HEK293 (cell line): Measurements from ENCODE around the gene ZKSCAN1.
A peak's percentile ranks its signal among the peaks of the same experiment; 100 is the strongest.

Experiments used
- FEZF1 ChIP-seq: fragments of 450-650 bp; formaldehyde crosslinking; IDR thresholded peaks from 2 replicates; pipeline ENCODE4 v1.5.1; 2016; ENCODE audit warnings: missing biosample characterization, missing genetic modification characterization
- GLIS2 ChIP-seq: fragments of 450-650 bp; formaldehyde crosslinking; IDR thresholded peaks from 2 replicates; pipeline ENCODE4 v1.5.1; 2016; ENCODE audit warnings: missing biosample characterization, missing genetic modification characterization
- KLF16 ChIP-seq: fragments of 450-650 bp; formaldehyde crosslinking; IDR thresholded peaks from 2 replicates; pipeline ENCODE4 v1.5.1; 2017; ENCODE audit warnings: missing biosample characterization, missing genetic modification characterization
- KLF9 ChIP-seq: fragments of 450-650 bp; formaldehyde crosslinking; IDR thresholded peaks from 2 replicates; pipeline ENCODE4 v1.5.1; 2016; ENCODE audit warnings: missing biosample characterization, missing genetic modification characterization, low read depth
- PRDM1 ChIP-seq: fragments of 450-650 bp; formaldehyde crosslinking; IDR thresholded peaks from 2 replicates; pipeline ENCODE4; 2016; ENCODE audit warnings: missing biosample characterization, missing genetic modification characterization
- ZEB2 ChIP-seq: fragments of 450-650 bp; formaldehyde crosslinking; IDR thresholded peaks from 2 replicates; pipeline ENCODE4 v1.5.1; 2016; ENCODE audit warnings: missing biosample characterization, missing genetic modification characterization
- ZFP69B ChIP-seq: fragments of 450-650 bp; formaldehyde crosslinking; IDR thresholded peaks from 2 replicates; pipeline ENCODE4 v1.5.1; 2016; ENCODE audit warnings: missing biosample characterization, missing genetic modification characterization
- ZNF138 ChIP-seq: fragments of 450-650 bp; formaldehyde crosslinking; IDR thresholded peaks from 2 replicates; pipeline ENCODE4 v1.5.1; 2016; ENCODE audit warnings: missing biosample characterization, missing genetic modification characterization, borderline replicate concordance
- ZNF23 ChIP-seq: fragments of 450-650 bp; formaldehyde crosslinking; IDR thresholded peaks from 2 replicates; pipeline ENCODE4 v1.5.1; 2016; ENCODE audit warnings: missing biosample characterization, missing genetic modification characterization, borderline replicate concordance
- ZNF239 ChIP-seq: fragments of 450-650 bp; formaldehyde crosslinking; IDR thresholded peaks from 2 replicates; pipeline ENCODE4 v1.5.1; 2016; ENCODE audit warnings: missing biosample characterization, missing genetic modification characterization
- ZNF24 ChIP-seq: fragments of 450-650 bp; formaldehyde crosslinking; IDR thresholded peaks from 2 replicates; pipeline ENCODE4 v1.5.1; 2016; ENCODE audit warnings: missing biosample characterization, missing genetic modification characterization
- ZNF324 ChIP-seq: fragments of 450-650 bp; formaldehyde crosslinking; IDR thresholded peaks from 2 replicates; pipeline ENCODE4 v1.5.1; 2016; ENCODE audit warnings: missing biosample characterization, missing genetic modification characterization
- ZNF341 ChIP-seq: fragments of 450-650 bp; formaldehyde crosslinking; IDR thresholded peaks from 2 replicates; pipeline ENCODE4; 2016; ENCODE audit warnings: low read depth, missing biosample characterization, missing genetic modification characterization
- ZNF354C ChIP-seq: fragments of 450-650 bp; formaldehyde crosslinking; IDR thresholded peaks from 2 replicates; pipeline ENCODE4 v1.5.1; 2016; ENCODE audit warnings: missing biosample characterization, missing genetic modification characterization, low read depth, borderline replicate concordance
- ZNF404 ChIP-seq: fragments of 450-650 bp; formaldehyde crosslinking; IDR thresholded peaks from 2 replicates; pipeline ENCODE4 v1.5.1; 2017; ENCODE audit warnings: missing biosample characterization, missing genetic modification characterization
- ZNF510 ChIP-seq: fragments of 450-650 bp; formaldehyde crosslinking; IDR thresholded peaks from 2 replicates; pipeline ENCODE4 v1.5.1; 2018; ENCODE audit warnings: mild to moderate bottlenecking, missing genetic modification characterization, missing biosample characterization; ENCODE audit not compliant: insufficient replicate concordance
- ZNF548 ChIP-seq: fragments of 450-650 bp; formaldehyde crosslinking; IDR thresholded peaks from 2 replicates; pipeline ENCODE4 v1.5.1; 2016; ENCODE audit warnings: missing biosample characterization, missing genetic modification characterization
- ZNF549 ChIP-seq: fragments of 450-650 bp; IDR thresholded peaks from 2 replicates; pipeline ENCODE4 v1.5.1; 2018; ENCODE audit warnings: missing biosample characterization, missing genetic modification characterization, mild to moderate bottlenecking, inconsistent platforms, moderate library complexity
- ZNF560 ChIP-seq: fragments of 450-650 bp; formaldehyde crosslinking; IDR thresholded peaks from 2 replicates; pipeline ENCODE4 v1.5.1; 2017; ENCODE audit warnings: missing biosample characterization, missing genetic modification characterization, borderline replicate concordance
- ZNF623 ChIP-seq: fragments of 450-650 bp; formaldehyde crosslinking; IDR thresholded peaks from 2 replicates; pipeline ENCODE4 v1.5.1; 2016; ENCODE audit warnings: missing biosample characterization, missing genetic modification characterization
- ZNF791 ChIP-seq: fragments of 450-650 bp; formaldehyde crosslinking; IDR thresholded peaks from 2 replicates; pipeline ENCODE4 v1.5.1; 2016; ENCODE audit warnings: missing biosample characterization, missing genetic modification characterization
- ZNF843 ChIP-seq: fragments of 450-650 bp; formaldehyde crosslinking; IDR thresholded peaks from 2 replicates; pipeline ENCODE4 v1.5.1; 2016; ENCODE audit warnings: missing biosample characterization, missing genetic modification characterization
- ZXDB ChIP-seq: fragments of 450-650 bp; formaldehyde crosslinking; IDR thresholded peaks from 2 replicates; pipeline ENCODE4 v1.5.1; 2016; ENCODE audit warnings: missing biosample characterization, missing genetic modification characterization
- TF ChIP-seq, protein P1 (sequence below): fragments of 450-650 bp; formaldehyde crosslinking; IDR thresholded peaks from 2 replicates; pipeline ENCODE4 v1.5.1; 2016; ENCODE audit warnings: missing biosample characterization, missing genetic modification characterization
- TF ChIP-seq, protein P2 (sequence below): fragments of 450-650 bp; formaldehyde crosslinking; IDR thresholded peaks from 2 replicates; pipeline ENCODE4 v1.5.0; 2017; ENCODE audit warnings: missing biosample characterization, missing genetic modification characterization, borderline replicate concordance
- TF ChIP-seq, protein P3 (sequence below): fragments of 450-650 bp; formaldehyde crosslinking; optimal IDR thresholded peaks from 2 replicates; pipeline ENCODE3; 2016; ENCODE audit warnings: missing biosample characterization, mild to moderate bottlenecking, missing genetic modification characterization
- TF ChIP-seq, protein P4 (sequence below): fragments of 450-650 bp; formaldehyde crosslinking; IDR thresholded peaks from 2 replicates; pipeline ENCODE4 v1.5.1; 2016; ENCODE audit warnings: missing biosample characterization, missing genetic modification characterization
- TF ChIP-seq, protein P5 (sequence below): fragments of 450-650 bp; formaldehyde crosslinking; IDR thresholded peaks from 2 replicates; pipeline ENCODE4 v1.5.1; 2016; ENCODE audit warnings: missing biosample characterization, missing genetic modification characterization

Gene ZKSCAN1

DNA sequence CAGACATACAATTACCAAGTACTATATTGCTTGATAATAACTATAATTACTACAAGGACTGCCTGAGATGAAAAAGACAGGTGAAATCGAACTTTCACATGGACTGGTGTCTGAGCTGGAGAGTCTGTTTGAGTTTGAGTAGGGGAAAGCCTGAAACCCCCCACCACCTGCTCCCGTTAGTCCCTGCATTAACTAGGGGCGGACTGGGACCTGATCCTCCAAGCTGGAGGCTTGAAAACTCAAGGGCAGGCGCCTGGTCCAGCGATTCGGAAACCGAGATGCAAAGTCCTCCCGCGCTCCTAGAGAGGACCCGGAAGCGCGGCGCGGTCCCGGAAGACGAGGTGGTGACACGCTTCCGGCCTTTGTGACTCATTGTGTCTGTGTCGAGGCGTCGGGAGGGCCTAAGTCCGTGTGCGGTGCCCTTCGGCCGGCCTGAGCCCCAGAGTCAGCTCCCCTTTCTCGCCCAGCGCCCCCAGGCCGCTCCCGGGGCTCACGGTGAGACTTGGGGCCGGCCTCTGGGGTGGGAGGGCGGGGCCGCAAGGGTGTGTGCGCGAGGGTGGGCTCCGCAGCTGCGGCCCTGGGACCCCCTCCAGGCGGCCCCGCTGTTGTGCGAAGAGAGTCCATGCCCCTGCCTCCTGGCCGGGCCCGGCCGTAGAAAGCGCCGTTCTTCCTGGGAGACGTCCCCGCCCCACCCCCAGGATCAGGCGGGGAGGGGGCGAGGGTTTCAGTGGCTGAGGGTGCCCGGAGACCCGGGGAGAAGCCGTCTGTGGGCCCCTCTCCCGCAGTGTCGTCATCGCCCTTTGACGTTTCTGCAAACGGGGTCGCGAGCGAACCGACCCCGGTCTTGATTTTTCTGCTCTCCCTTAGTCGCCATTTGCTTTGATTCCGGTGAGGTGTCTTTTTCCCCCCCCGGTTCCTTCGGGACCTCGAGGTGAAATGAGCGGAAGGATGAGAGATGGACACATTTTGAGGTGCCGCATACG, at the start of gene ZKSCAN1 (continued):
- TF ChIP-seq ZNF623 (tag by site-specific recombination), result no peak
- TF ChIP-seq ZNF548 (tag by site-specific recombination), result no peak
- no peak for TF ChIP-seq ZNF138
- TF ChIP-seq PRDM1 (tag by site-specific recombination), result no peak
- TF ChIP-seq, protein P1, sequence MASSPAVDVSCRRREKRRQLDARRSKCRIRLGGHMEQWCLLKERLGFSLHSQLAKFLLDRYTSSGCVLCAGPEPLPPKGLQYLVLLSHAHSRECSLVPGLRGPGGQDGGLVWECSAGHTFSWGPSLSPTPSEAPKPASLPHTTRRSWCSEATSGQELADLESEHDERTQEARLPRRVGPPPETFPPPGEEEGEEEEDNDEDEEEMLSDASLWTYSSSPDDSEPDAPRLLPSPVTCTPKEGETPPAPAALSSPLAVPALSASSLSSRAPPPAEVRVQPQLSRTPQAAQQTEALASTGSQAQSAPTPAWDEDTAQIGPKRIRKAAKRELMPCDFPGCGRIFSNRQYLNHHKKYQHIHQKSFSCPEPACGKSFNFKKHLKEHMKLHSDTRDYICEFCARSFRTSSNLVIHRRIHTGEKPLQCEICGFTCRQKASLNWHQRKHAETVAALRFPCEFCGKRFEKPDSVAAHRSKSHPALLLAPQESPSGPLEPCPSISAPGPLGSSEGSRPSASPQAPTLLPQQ (tag by site-specific recombination), result peak; percentile 84
- no peak for TF ChIP-seq ZNF23 (tag by site-specific recombination)
- TF ChIP-seq, protein P2, sequence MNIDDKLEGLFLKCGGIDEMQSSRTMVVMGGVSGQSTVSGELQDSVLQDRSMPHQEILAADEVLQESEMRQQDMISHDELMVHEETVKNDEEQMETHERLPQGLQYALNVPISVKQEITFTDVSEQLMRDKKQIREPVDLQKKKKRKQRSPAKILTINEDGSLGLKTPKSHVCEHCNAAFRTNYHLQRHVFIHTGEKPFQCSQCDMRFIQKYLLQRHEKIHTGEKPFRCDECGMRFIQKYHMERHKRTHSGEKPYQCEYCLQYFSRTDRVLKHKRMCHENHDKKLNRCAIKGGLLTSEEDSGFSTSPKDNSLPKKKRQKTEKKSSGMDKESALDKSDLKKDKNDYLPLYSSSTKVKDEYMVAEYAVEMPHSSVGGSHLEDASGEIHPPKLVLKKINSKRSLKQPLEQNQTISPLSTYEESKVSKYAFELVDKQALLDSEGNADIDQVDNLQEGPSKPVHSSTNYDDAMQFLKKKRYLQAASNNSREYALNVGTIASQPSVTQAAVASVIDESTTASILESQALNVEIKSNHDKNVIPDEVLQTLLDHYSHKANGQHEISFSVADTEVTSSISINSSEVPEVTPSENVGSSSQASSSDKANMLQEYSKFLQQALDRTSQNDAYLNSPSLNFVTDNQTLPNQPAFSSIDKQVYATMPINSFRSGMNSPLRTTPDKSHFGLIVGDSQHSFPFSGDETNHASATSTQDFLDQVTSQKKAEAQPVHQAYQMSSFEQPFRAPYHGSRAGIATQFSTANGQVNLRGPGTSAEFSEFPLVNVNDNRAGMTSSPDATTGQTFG, result no peak
- no peak for TF ChIP-seq FEZF1
- TF ChIP-seq ZNF549 (tag by site-specific recombination), result no peak
- TF ChIP-seq ZNF239, result no peak
- TF ChIP-seq, protein P3, sequence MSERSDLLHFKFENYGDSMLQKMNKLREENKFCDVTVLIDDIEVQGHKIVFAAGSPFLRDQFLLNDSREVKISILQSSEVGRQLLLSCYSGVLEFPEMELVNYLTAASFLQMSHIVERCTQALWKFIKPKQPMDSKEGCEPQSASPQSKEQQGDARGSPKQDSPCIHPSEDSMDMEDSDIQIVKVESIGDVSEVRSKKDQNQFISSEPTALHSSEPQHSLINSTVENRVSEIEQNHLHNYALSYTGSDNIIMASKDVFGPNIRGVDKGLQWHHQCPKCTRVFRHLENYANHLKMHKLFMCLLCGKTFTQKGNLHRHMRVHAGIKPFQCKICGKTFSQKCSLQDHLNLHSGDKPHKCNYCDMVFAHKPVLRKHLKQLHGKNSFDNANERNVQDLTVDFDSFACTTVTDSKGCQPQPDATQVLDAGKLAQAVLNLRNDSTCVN (tag by site-specific recombination), result peak; percentile 40
- TF ChIP-seq, protein P4, sequence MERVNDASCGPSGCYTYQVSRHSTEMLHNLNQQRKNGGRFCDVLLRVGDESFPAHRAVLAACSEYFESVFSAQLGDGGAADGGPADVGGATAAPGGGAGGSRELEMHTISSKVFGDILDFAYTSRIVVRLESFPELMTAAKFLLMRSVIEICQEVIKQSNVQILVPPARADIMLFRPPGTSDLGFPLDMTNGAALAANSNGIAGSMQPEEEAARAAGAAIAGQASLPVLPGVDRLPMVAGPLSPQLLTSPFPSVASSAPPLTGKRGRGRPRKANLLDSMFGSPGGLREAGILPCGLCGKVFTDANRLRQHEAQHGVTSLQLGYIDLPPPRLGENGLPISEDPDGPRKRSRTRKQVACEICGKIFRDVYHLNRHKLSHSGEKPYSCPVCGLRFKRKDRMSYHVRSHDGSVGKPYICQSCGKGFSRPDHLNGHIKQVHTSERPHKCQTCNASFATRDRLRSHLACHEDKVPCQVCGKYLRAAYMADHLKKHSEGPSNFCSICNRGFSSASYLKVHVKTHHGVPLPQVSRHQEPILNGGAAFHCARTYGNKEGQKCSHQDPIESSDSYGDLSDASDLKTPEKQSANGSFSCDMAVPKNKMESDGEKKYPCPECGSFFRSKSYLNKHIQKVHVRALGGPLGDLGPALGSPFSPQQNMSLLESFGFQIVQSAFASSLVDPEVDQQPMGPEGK, result peak; percentile 55
- TF ChIP-seq GLIS2, result peak; percentile 62; the same call in 1 of the 2 replicates
- 0 out of 2 replicates have a peak, but pooled peaks have one; percentile 7 for TF ChIP-seq ZXDB (tag by site-specific recombination)
- TF ChIP-seq ZNF24 (tag by site-specific recombination), result no peak
- no peak; the same call in 1 of the 2 replicates for TF ChIP-seq KLF9
- TF ChIP-seq, protein P5, sequence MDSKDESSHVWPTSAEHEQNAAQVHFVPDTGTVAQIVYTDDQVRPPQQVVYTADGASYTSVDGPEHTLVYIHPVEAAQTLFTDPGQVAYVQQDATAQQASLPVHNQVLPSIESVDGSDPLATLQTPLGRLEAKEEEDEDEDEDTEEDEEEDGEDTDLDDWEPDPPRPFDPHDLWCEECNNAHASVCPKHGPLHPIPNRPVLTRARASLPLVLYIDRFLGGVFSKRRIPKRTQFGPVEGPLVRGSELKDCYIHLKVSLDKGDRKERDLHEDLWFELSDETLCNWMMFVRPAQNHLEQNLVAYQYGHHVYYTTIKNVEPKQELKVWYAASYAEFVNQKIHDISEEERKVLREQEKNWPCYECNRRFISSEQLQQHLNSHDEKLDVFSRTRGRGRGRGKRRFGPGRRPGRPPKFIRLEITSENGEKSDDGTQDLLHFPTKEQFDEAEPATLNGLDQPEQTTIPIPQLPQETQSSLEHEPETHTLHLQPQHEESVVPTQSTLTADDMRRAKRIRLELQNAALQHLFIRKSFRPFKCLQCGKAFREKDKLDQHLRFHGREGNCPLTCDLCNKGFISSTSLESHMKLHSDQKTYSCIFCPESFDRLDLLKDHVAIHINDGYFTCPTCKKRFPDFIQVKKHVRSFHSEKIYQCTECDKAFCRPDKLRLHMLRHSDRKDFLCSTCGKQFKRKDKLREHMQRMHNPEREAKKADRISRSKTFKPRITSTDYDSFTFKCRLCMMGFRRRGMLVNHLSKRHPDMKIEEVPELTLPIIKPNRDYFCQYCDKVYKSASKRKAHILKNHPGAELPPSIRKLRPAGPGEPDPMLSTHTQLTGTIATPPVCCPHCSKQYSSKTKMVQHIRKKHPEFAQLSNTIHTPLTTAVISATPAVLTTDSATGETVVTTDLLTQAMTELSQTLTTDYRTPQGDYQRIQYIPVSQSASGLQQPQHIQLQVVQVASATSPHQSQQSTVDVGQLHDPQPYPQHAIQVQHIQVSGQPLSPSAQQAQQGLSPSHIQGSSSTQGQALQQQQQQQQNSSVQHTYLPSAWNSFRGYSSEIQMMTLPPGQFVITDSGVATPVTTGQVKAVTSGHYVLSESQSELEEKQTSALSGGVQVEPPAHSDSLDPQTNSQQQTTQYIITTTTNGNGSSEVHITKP (tag by site-specific recombination), result no peak
- TF ChIP-seq ZNF791 (tag by site-specific recombination), result no peak
- peak; percentile 73 for TF ChIP-seq ZFP69B
- no peak for TF ChIP-seq ZNF510 (tag by site-specific recombination)
- TF ChIP-seq ZNF843 (tag by site-specific recombination), result 0 out of 2 replicates have a peak, but pooled peaks have one; percentile 30
- no peak for TF ChIP-seq ZEB2 (tag by site-specific recombination)
- TF ChIP-seq ZNF354C (tag by site-specific recombination), result no peak
- TF ChIP-seq KLF16 (tag by site-specific recombination), result no peak
- TF ChIP-seq ZNF324 (tag by site-specific recombination), result 0 out of 2 replicates have a peak, but pooled peaks have one; percentile 33
- no peak for TF ChIP-seq ZNF560 (tag by site-specific recombination)
- TF ChIP-seq ZNF404, result no peak
- peak; percentile 28; the same call in 1 of the 2 replicates for TF ChIP-seq ZNF341 (tag by site-specific recombination)
- TF ChIP-seq, all 188 proteins: peak for 25
